ENCODE results near the gene THAP11.

DNA sequence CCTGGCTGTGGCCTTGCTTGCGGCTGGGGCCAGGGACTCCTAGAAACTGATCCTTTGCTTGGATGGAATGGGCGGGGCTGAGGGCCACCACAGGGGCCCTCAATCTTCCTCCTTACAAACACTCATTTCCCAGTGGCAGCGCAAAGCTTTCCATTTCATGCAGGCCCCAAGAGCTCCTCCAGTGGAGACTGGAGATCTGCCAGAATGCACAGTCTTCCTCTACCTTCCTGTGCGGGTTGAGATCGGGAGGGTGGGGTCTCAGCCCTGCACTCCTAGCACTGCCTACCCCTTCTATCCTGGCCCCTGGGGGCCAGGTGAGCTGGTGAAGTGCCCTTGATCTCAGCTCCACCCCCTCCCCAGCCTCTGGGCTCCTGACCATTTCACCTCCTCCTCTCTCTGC lies 44.3 kb downstream of the THAP11 start:
- TF ChIP-seq, protein P1, sequence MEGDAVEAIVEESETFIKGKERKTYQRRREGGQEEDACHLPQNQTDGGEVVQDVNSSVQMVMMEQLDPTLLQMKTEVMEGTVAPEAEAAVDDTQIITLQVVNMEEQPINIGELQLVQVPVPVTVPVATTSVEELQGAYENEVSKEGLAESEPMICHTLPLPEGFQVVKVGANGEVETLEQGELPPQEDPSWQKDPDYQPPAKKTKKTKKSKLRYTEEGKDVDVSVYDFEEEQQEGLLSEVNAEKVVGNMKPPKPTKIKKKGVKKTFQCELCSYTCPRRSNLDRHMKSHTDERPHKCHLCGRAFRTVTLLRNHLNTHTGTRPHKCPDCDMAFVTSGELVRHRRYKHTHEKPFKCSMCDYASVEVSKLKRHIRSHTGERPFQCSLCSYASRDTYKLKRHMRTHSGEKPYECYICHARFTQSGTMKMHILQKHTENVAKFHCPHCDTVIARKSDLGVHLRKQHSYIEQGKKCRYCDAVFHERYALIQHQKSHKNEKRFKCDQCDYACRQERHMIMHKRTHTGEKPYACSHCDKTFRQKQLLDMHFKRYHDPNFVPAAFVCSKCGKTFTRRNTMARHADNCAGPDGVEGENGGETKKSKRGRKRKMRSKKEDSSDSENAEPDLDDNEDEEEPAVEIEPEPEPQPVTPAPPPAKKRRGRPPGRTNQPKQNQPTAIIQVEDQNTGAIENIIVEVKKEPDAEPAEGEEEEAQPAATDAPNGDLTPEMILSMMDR (IDR thresholded peaks at IDR 0.05; ENCODE audit: low read length): no peak
- TF ChIP-seq EZH2 (optimal IDR thresholded peaks at IDR 0.05; ENCODE audit: low read depth, low read length): no peak

Measured in MM.1S (cell line).